IPS-15b (cell line): ENCODE data around the gene DNAJC16.

Experiments
- H3K27me3 ChIP-seq: one replicate; pipeline ENCODE4 v1.6.1; 2013; ENCODE audit warnings: low read length; ENCODE audit not compliant: control insufficient read depth, insufficient read depth
- H3K36me3 ChIP-seq: one replicate; pipeline ENCODE4 v1.6.1; 2013; ENCODE audit warnings: low read length; ENCODE audit not compliant: control insufficient read depth, insufficient read depth
- H3K4me1 ChIP-seq: one replicate; pipeline ENCODE4 v1.6.1; 2013; ENCODE audit warnings: mild to moderate bottlenecking, low read length; ENCODE audit not compliant: control insufficient read depth, insufficient read depth
- H3K4me3 ChIP-seq: one replicate; pipeline ENCODE4 v1.5.1; 2013; ENCODE audit warnings: low read depth, low read length
- H3K9ac ChIP-seq: one replicate; pipeline ENCODE4 v1.6.1; 2013; ENCODE audit warnings: low read depth, mild to moderate bottlenecking, low read length
- H3K9me3 ChIP-seq: one replicate; pipeline ENCODE4 v1.6.1; 2013; ENCODE audit warnings: mild to moderate bottlenecking, low read length; ENCODE audit not compliant: control insufficient read depth, insufficient read depth

DNAJC16 gene

DNA sequence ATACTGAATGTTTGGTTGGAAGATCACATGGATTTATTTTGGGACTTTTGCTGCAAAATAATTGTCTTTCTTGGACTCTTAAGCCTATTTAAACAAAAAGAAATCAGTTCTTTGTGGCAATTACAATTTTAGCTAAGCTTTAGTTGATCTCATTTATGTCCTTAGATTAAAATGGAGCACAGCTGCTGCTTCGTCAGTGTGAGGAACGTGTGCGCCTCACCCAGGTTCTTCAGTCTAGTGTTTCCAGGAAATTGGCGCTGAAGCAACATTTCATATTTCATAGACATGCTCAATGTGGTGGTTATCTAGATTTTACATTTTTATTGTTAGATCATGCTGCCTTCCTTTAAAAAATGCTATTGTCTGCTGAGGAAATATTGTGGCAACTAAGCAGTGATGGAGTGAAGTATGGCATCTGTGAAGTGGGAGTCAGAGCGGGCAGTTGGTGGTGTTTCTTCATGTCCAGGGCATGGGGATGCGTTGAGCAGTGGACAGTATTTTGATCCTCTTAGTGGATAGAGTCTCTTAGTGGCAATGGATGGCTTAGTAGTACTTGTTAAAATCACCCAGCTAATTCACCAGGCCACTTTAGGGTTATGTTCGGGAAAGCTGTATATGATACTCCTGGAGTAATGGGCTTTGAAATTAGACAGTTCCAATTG is 96.2 kb downstream of the DNAJC16 start:
- H3K4me3 ChIP-seq, result no peak overlapping the region
- H3K4me1 ChIP-seq, result peaks cover 6% of the 10 kb centered on the region
- no peak overlapping the region for H3K9ac ChIP-seq
- no peaks in the 10 kb centered on the region for H3K27me3 ChIP-seq
- H3K36me3 ChIP-seq, result peaks cover 10% of the 10 kb centered on the region
- H3K9me3 ChIP-seq, result no peaks in the 10 kb centered on the region

DNA sequence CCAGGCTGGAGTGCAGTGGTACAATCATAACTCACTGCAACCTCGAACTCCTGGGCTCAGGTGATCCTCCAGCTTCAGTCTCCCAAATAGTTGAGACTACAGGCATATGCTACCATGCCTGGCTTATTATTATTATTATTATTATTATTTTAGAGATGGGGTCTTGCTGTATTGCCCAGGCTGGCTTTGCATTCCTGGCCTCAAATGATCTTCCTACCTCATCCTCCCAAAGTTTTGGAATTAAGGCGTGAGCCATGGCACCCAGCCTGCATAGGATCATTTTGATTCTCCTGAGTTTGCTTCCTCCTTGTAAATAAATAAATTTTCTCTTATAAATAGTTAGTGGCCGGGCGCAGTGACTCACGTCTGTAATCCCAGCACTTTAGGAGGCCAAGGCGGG is 96.8 kb downstream of the DNAJC16 start:
- Histone ChIP-seq H3K27me3 (no peaks in the 10 kb centered on the region), H3K9me3 (no peaks in the 10 kb centered on the region), H3K4me1 (peaks cover 6% of the 10 kb centered on the region), H3K4me3 (no peak overlapping the region), H3K9ac (no peak overlapping the region), H3K36me3 (peaks cover 10% of the 10 kb centered on the region)

DNA sequence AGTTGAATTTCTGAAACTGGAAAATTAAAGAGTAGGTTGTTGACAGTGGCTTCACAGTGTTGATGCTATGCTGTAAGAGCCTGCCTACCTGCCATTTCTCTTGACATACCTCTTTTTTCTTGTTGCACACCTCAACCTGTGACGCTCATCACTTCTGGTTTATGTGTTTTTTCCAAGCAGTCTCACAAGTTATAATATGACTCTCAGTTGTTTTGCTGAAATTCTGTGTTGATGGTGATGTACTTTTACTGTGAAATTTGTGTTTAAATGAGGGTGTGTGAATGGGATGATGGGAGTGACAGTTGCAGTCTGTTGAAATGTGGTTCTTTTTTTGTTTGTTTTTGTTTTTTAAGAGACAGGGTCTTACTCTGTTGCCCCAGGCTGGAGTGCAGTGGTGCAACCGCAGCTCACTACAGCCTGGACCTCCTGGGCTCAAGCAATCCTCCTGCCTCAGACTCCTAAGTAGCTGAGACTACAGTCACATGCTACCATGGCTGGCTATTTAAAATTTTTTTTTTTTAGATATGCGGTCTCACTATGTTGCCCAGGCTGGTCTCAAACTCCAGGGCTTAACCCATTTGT is 97.6 kb downstream of the DNAJC16 start:
- peaks cover 6% of the 10 kb centered on the region for H3K4me1 ChIP-seq

DNA sequence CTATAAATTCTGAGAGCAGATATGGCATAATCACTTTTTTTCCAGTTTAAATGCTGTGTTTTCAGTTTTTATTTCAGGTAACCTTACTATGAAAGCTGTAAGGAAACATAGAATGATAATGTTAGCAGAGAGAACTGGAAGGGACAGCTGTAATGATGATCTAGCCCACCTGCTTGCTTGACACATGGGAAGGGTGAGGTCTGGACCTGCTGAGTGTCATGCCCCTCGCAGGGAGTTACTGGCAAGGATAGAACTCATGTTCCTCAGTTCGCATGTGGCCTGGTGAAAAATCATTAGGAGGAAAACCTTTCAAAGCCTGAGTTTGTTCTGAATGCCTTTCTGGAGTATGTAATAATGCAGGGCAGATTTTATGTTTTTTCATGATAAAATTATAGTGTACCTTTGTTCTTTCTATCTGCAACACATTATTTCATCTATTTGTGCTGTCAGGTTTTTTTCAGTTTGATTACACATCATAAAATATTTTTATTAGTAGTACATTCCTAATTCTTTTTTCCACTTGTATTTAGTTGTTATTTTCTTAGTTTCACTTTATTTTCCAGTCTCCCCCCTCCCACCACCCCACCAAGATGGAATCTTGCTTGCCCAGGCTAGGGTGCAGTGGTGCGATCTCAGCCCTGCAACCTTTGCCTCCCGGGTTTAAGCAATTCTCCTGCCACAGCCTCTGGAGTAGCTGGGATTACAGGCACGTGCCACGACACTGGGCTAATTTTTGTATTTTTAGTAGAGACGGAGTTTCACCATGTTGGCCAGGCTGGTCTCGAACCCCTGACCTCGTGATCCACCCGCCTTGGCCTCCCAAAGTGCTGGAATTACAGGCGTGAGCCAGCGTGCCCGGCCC is 98.6 kb downstream of the DNAJC16 start:
- H3K27me3 ChIP-seq, result no peaks in the 10 kb centered on the region
- H3K4me3 ChIP-seq, result no peak overlapping the region
- no peaks in the 10 kb centered on the region for H3K9me3 ChIP-seq
- peaks cover 13% of the 10 kb centered on the region for H3K36me3 ChIP-seq
- H3K4me1 ChIP-seq, result no peaks in the 10 kb centered on the region
- no peak overlapping the region for H3K9ac ChIP-seq

More for the DNA sequence above, 97.6 kb downstream of the DNAJC16 start:
- Histone ChIP-seq H3K4me3 (no peak overlapping the region), H3K36me3 (peaks cover 10% of the 10 kb centered on the region), H3K9me3 (no peaks in the 10 kb centered on the region), H3K27me3 (no peaks in the 10 kb centered on the region), H3K9ac (no peak overlapping the region)
